Astrocyte (in vitro differentiated cells and primary cell): ENCODE data around the gene LRRC74A. TPM values are rescaled to one million over a fixed set of nuclear protein-coding genes. Genes with fewer than 3 reads are reported as not detected.

Experiments used
- DNase-seq: peaks from one replicate; pipeline ENCODE4 v3.0.0-alpha.2; 2010; ENCODE audit warnings: low read depth
- FAIRE-seq: peaks from 2 replicates; lab custom pipeline; 2011; peaks lifted over from hg19 to GRCh38; lab: Jason Lieb, UNC
- H2AFZ ChIP-seq: 2 replicates; pipeline ENCODE4 v1.6.0; 2012; ENCODE audit warnings: low read depth, low read length, inconsistent platforms
- H3K27ac ChIP-seq: 2 replicates; pipeline ENCODE4 v1.5.1; 2011; ENCODE audit warnings: low read depth, low read length, inconsistent platforms
- H3K27me3 ChIP-seq: 2 replicates; pipeline ENCODE4 v1.6.0; 2011; ENCODE audit warnings: low read length, inconsistent platforms; ENCODE audit not compliant: insufficient read depth
- H3K36me3 ChIP-seq: 2 replicates; pipeline ENCODE4 v1.5.1; 2011; ENCODE audit warnings: low read length, inconsistent platforms; ENCODE audit not compliant: insufficient read depth
- H3K4me1 ChIP-seq: 2 replicates; pipeline ENCODE4 v1.5.1; 2011; ENCODE audit warnings: low read length, inconsistent platforms; ENCODE audit not compliant: insufficient read depth
- H3K4me2 ChIP-seq: 2 replicates; pipeline ENCODE4 v1.6.0; 2012; ENCODE audit warnings: low read length, inconsistent platforms
- H3K4me3 ChIP-seq: 2 replicates; pipeline ENCODE4 v1.5.1; 2011; ENCODE audit warnings: low read depth, mild to moderate bottlenecking, low read length, inconsistent platforms; ENCODE audit not compliant: insufficient read depth
- H3K79me2 ChIP-seq: 2 replicates; pipeline ENCODE4 v1.6.0; 2012; ENCODE audit warnings: mild to moderate bottlenecking, low read length, inconsistent platforms; ENCODE audit not compliant: insufficient read depth
- H3K9ac ChIP-seq: 2 replicates; pipeline ENCODE4 v1.6.0; 2012; ENCODE audit warnings: mild to moderate bottlenecking, low read length, inconsistent platforms
- H3K9me3 ChIP-seq: 2 replicates; pipeline ENCODE4 v1.5.1; 2012; ENCODE audit warnings: low read depth, mild to moderate bottlenecking, low read length, inconsistent platforms; ENCODE audit not compliant: insufficient read depth
- H4K20me1 ChIP-seq: 2 replicates; pipeline ENCODE4 v1.6.0; 2012; ENCODE audit warnings: low read length, inconsistent platforms; ENCODE audit not compliant: insufficient read depth
- H3K27ac Mint-ChIP-seq: one replicate; pipeline ENCODE4 v1.8.0; 2021; ENCODE audit warnings: mild to moderate bottlenecking, mixed read lengths; ENCODE audit not compliant: unreplicated experiment
- H3K27me3 Mint-ChIP-seq: one replicate; pipeline ENCODE4 v1.8.0; 2021; ENCODE audit warnings: low read depth, mixed read lengths; ENCODE audit not compliant: unreplicated experiment
- H3K36me3 Mint-ChIP-seq: one replicate; pipeline ENCODE4 v1.8.0; 2021; ENCODE audit warnings: low read depth, mixed read lengths; ENCODE audit not compliant: unreplicated experiment
- H3K4me1 Mint-ChIP-seq: one replicate; pipeline ENCODE4 v1.8.0; 2021; ENCODE audit warnings: low read depth, mixed read lengths; ENCODE audit not compliant: unreplicated experiment
- H3K4me3 Mint-ChIP-seq: one replicate; pipeline ENCODE4 v1.8.0; 2021; ENCODE audit warnings: mild to moderate bottlenecking, moderate library complexity, mixed read lengths; ENCODE audit not compliant: unreplicated experiment
- H3K9me3 Mint-ChIP-seq: one replicate; pipeline ENCODE4 v1.8.0; 2021; ENCODE audit warnings: mild to moderate bottlenecking, mixed read lengths; ENCODE audit not compliant: unreplicated experiment
- CTCF ChIP-seq: IDR thresholded peaks from 2 replicates; pipeline ENCODE4 v1.5.1; 2011; ENCODE audit warnings: low read depth, mild to moderate bottlenecking, inconsistent platforms, low read length, moderate library complexity; ENCODE audit not compliant: insufficient read depth
- EZH2 ChIP-seq: IDR thresholded peaks from 2 replicates; pipeline ENCODE4 v1.6.1; 2012; ENCODE audit warnings: mild to moderate bottlenecking, low read length, inconsistent platforms; ENCODE audit not compliant: insufficient read depth
- total RNA-seq: library from RNA; stranded (reverse); gene quantifications from 2 replicates; pipeline ENCODE4 v1.2.1, GENCODE V29; 2021

The LRRC74A gene
- total RNA-seq, 1 donor from 2014 or later: not detected

- Histone ChIP-seq H3K36me3 (peaks cover 6% of the 10 kb centered on the region), H2AFZ (no peak overlapping the region), H3K4me1 (no peaks in the 10 kb centered on the region), H3K4me3 (no peak overlapping the region), H3K9me3 (no peaks in the 10 kb centered on the region), H3K27ac (no peak overlapping the region), H3K27me3 (no peaks in the 10 kb centered on the region), H4K20me1 (no peaks in the 10 kb centered on the region), H3K4me2 (no peak overlapping the region), H3K9ac (no peak overlapping the region), H3K79me2 (no peaks in the 10 kb centered on the region)
- TF ChIP-seq CTCF (no peak), EZH2 (no peak)
- DNase-seq (no peak), FAIRE-seq (no peak)
- Mint-ChIP-seq H3K27me3 (no peaks in the 10 kb centered on the region), H3K4me3 (no peak overlapping the region), H3K36me3 (peaks cover 31% of the 10 kb centered on the region), H3K9me3 (peaks cover 7% of the 10 kb centered on the region), H3K27ac (no peak overlapping the region), H3K4me1 (no peaks in the 10 kb centered on the region)
Measured at GRCh38 chr14:76792422-76792821, 33.8 kb upstream of the LRRC74A start.

DNA sequence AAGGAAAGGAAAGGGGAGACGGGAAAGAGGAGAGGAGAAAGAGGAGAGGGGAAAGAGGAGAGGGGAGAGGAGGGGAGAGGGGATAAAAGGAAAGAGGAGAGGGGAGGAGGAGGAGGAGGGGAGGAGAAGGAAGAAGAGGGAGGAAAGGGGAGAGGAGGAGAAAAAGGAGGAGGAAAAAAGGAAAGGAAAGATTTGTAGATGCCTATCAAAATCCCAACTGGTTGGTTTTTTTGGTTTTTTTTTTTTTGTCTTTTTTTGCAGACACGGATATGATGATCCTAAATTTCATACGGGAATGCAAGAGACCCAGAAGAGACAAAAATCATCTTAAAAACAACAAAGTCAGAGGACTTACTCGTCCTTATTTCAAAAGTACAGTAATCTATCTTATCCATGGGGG, 32.9 kb upstream of the LRRC74A start:
- FAIRE-seq (no peak), DNase-seq (no peak)
- Histone ChIP-seq H3K9me3 (no peaks in the 10 kb centered on the region), H3K79me2 (no peaks in the 10 kb centered on the region), H2AFZ (no peak overlapping the region), H3K36me3 (peaks cover 6% of the 10 kb centered on the region), H3K4me2 (no peak overlapping the region), H3K4me3 (no peak overlapping the region), H3K27me3 (no peaks in the 10 kb centered on the region), H3K4me1 (no peaks in the 10 kb centered on the region), H4K20me1 (no peaks in the 10 kb centered on the region), H3K27ac (no peak overlapping the region), H3K9ac (no peak overlapping the region)
- H3K4me1 Mint-ChIP-seq: no peaks in the 10 kb centered on the region
- H3K4me3 Mint-ChIP-seq: no peak overlapping the region
- H3K27ac Mint-ChIP-seq: no peak overlapping the region
- TF ChIP-seq EZH2: no peak
- no peak for TF ChIP-seq CTCF
- H3K27me3 Mint-ChIP-seq: no peaks in the 10 kb centered on the region
- H3K36me3 Mint-ChIP-seq: peaks cover 36% of the 10 kb centered on the region
- peaks cover 7% of the 10 kb centered on the region for H3K9me3 Mint-ChIP-seq

GRCh38 chr14:76793956-76794355, 32.3 kb upstream of the LRRC74A start:
- peaks cover 7% of the 10 kb centered on the region for H3K9me3 Mint-ChIP-seq
- Histone ChIP-seq H3K9me3 (no peaks in the 10 kb centered on the region), H3K27me3 (no peaks in the 10 kb centered on the region), H3K4me1 (no peaks in the 10 kb centered on the region), H3K79me2 (no peaks in the 10 kb centered on the region), H2AFZ (no peak overlapping the region), H3K27ac (no peak overlapping the region), H3K4me3 (no peak overlapping the region), H4K20me1 (no peaks in the 10 kb centered on the region), H3K36me3 (peaks cover 8% of the 10 kb centered on the region), H3K4me2 (no peak overlapping the region), H3K9ac (no peak overlapping the region)
- no peaks in the 10 kb centered on the region for H3K27me3 Mint-ChIP-seq
- H3K4me1 Mint-ChIP-seq: no peaks in the 10 kb centered on the region
- DNase-seq: no peak
- H3K4me3 Mint-ChIP-seq: no peak overlapping the region
- no peak for FAIRE-seq
- H3K27ac Mint-ChIP-seq: no peak overlapping the region
- TF ChIP-seq CTCF: no peak
- TF ChIP-seq EZH2: no peak
- H3K36me3 Mint-ChIP-seq: peaks cover 33% of the 10 kb centered on the region
